Pancreas (tissue), 10 donors: ENCODE measurements around the gene MTFP1. TPM values are rescaled to one million over a fixed set of nuclear protein-coding genes. Genes with fewer than 3 reads are reported as not detected.

Experiments
- ATAC-seq, 4 donors: fragments of 200-7000 bp; cut with Tn5 transposase; one replicate each; pipeline versions ENCODE4 v1.8.0 to v1.9.1; 2020; ENCODE audit warnings: mild to moderate bottlenecking in 4 of 4, moderate library complexity in 4 of 4
- DNase-seq, 6 donors: peaks; one replicate each; pipeline ENCODE4 v3.0.0-alpha.2; 2020
- FAIRE-seq: peaks from 2 replicates; lab custom pipeline; 2012; peaks lifted over from hg19 to GRCh38; lab: Jason Lieb, UNC
- H3K27ac ChIP-seq, 4 donors: fragments of 200-600 bp; sonication (generic); 1 replicate in 3 of 4; 2 replicates in 1 of 4; pipeline versions ENCODE4 v1.5.0 to v1.8.0; 2020
- H3K27me3 ChIP-seq, 4 donors: fragments of 200-600 bp; one replicate each; pipeline ENCODE4 v1.8.0; 2021
- H3K36me3 ChIP-seq, 3 donors: fragments of 200-600 bp; sonication (generic) in 1 of 3; one replicate each; pipeline versions ENCODE4 v1.5.0 to v1.8.0; 2020 to 2021
- H3K4me1 ChIP-seq, 3 donors: fragments of 200-600 bp; one replicate each; pipeline ENCODE4 v1.8.0; 2021
- H3K4me3 ChIP-seq, 4 donors: fragments of 200-600 bp; sonication (generic) in 2 of 4; one replicate each; pipeline versions ENCODE4 v1.5.0 to v1.8.0; 2020 to 2021
- H3K9me3 ChIP-seq, 4 donors: fragments of 200-600 bp; one replicate each; pipeline ENCODE4 v1.8.0; 2021
- WGBS, 2 donors: extraction: QIAGEN DNeasy Blood & Tissue Kit; methylation state at CpG; one replicate each; pipeline ENCODE4 v1.1.7; 2013; 5-methylcytosine and 5-hydroxymethylcytosine counted together
- intact Hi-C, 3 donors: fragments of 100-400 bp; cut with DNase I; formaldehyde crosslinking; loops; one replicate each; pipeline versions ENCODE4 v1.11.1 to v1.14.2; 2022
- polyA plus RNA-seq, 2 donors: library from polyadenylated mRNA; stranded (reverse); fragments of 200-250 nt; gene quantifications; one replicate each; pipeline ENCODE4 v1.2.3, GENCODE V29; 2013
- total RNA-seq, 6 donors: library from RNA; stranded (reverse); fragmentation: NEBNext Ultra II Directional in 4 of 6; extraction: Animal tissue kit (Norgen Biotek cat#: 25700) in 4 of 6; gene quantifications; one replicate each; pipeline versions ENCODE4 v1.2.1 to v1.2.4, GENCODE V29; 2021 to 2023
- TF ChIP-seq, protein P1 (sequence below), 4 donors: fragments of 200-600 bp; sonication (generic) in 3 of 4; IDR thresholded peaks; one replicate each; pipeline versions ENCODE4 v1.5.0 to v1.8.0; 2021; ENCODE audit warnings: antibody characterized with exemption in 4 of 4
- donor health status: healthy with polysubstance abuse.
- donor health status: DM: no; HTN: no; CAD: no; lungs with moderate emphysema.
- donor health status: DM: no; HTN: no; CAD: no.
- donor health status: control.
- donor health status: control.
- donor health status: Bipolar disorder and iron deficiency.
- donor health status: DM: yes; HTN: yes; CAD: no.
- donor health status: DM: no; HTN: no; CAD: no.
- donor health status: DM: no; HTN: no; CAD: no.
- donor health status: DM: yes; HTN: yes; CAD: no.

Gene MTFP1
- total and polyA plus RNA-seq, 8 donors, result 3.2 to 15.7 (median 8.6) TPM

DNA sequence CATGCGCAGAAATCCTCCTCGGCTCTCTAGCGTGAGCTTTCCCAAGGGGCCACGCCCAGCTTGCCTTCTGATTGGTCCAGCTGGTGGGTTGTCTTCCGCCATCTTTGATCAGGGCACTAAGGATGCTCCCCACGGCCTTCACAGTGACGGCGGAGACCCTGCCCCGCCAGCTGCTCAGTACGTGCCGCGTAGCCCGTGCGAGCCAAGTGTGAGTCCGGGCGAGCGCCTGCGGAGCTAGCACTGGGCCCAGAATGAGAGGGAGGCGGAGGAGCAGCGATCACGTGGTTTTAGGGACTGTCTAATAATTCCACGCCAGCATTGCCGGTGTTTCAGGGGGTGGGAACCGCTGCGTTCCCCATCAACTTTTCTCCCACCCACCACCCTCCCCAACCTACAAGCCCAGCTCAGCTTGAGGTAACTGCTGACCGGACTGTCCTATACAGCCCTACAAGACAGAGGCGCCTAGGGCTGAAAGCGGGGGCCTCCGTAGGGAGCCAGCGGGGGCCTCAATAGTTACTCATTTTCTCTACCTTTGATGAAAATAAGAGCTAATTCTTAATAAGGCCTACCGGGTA, 1.5 kb upstream of the MTFP1 start:
- 3% methylated on average over 31 of the region's 31 CpGs for WGBS, 2 donors

DNA sequence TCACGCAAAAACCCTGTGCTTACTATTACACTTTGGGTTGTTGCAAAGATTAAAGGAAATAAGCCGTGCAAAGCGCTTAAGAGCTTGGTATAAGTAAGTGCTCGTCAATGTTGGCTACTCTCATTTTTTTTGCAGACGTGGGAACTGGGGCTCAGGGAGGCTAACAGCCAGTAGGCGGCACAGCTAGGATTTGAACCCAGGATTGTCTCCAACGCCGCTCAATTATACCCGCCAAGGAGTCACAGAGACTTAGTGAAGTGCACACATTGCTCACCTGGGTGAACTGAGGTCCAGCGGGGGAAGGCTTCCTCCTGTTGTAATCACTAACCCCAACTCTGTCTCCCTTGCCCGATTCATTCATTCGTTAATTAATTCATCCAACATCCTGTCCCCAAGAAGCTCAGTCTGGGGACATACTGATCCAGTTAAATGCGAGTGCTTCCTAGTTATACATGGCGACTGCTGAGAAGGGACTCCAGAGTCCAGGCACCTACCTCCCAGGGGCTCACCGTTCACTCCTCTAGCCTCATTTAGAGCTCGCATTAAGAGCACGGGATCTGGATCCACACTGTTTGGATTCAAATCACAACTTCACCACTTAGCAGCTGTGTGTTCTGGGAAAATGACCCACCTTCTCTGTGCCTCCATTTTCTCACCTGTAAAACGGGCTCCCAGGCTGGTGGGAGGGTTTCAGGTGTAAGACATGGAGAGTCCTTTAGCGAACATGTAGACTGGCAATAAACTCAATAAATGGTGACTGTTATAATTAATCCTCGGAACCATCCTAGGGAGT, 838 bp upstream of the MTFP1 start:
- H3K9me3 ChIP-seq, result no peaks in the 10 kb centered on the region
- 39 to 45% methylated on average over 20 of the region's 20 CpGs for WGBS, 2 donors
- ATAC-seq (no peak), FAIRE-seq (no peak), DNase-seq (peak in 1 of 6 donors; percentile 29)
- TF ChIP-seq, protein P1, sequence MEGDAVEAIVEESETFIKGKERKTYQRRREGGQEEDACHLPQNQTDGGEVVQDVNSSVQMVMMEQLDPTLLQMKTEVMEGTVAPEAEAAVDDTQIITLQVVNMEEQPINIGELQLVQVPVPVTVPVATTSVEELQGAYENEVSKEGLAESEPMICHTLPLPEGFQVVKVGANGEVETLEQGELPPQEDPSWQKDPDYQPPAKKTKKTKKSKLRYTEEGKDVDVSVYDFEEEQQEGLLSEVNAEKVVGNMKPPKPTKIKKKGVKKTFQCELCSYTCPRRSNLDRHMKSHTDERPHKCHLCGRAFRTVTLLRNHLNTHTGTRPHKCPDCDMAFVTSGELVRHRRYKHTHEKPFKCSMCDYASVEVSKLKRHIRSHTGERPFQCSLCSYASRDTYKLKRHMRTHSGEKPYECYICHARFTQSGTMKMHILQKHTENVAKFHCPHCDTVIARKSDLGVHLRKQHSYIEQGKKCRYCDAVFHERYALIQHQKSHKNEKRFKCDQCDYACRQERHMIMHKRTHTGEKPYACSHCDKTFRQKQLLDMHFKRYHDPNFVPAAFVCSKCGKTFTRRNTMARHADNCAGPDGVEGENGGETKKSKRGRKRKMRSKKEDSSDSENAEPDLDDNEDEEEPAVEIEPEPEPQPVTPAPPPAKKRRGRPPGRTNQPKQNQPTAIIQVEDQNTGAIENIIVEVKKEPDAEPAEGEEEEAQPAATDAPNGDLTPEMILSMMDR (IDR thresholded peaks at IDR 0.05), result no peak
- H3K27me3 ChIP-seq, result no peaks in the 10 kb centered on the region
- H3K4me3 ChIP-seq, result peak overlapping the region in 3 of 4 donors; percentile 57 to 72 (median 67)
- peaks cover 15 to 29% (median 24%) of the 10 kb centered on the region in 3 donors for H3K4me1 ChIP-seq
- intact Hi-C loops, result no loop called here
- H3K27ac ChIP-seq, result peak overlapping the region in 3 of 4 donors; percentile 91 to 98 (median 96)
- H3K36me3 ChIP-seq, result no peaks in the 10 kb centered on the region

More for the DNA sequence above, 1.5 kb upstream of the MTFP1 start:
- FAIRE-seq (peak; percentile 86), DNase-seq (peak; percentile 95 to 99 (median 98)), ATAC-seq (peak; percentile 80 to 88 (median 85))
- Histone ChIP-seq H3K36me3 (no peaks in the 10 kb centered on the region), H3K4me3 (peak overlapping the region; percentile 57 to 72 (median 64)), H3K4me1 (peaks cover 15 to 32% (median 24%) of the 10 kb centered on the region in 3 donors), H3K27ac (peak overlapping the region; percentile 91 to 98 (median 96)), H3K27me3 (no peaks in the 10 kb centered on the region), H3K9me3 (no peaks in the 10 kb centered on the region)
- intact Hi-C loops, result no loop called here
- TF ChIP-seq, protein P1 (IDR thresholded peaks at IDR 0.05), result no peak

GRCh38 chr22:30425327-30425615, 297 bp upstream of the MTFP1 start:
- Histone ChIP-seq H3K4me3 (peak overlapping the region; percentile 62 to 79 (median 66)), H3K27ac (peak overlapping the region; percentile 71 to 83 (median 76)), H3K9me3 (no peaks in the 10 kb centered on the region), H3K36me3 (no peaks in the 10 kb centered on the region), H3K27me3 (no peaks in the 10 kb centered on the region), H3K4me1 (peaks cover 15 to 29% (median 24%) of the 10 kb centered on the region in 3 donors)
- ATAC-seq, result no peak
- intact Hi-C loops, result no loop called here
- TF ChIP-seq, protein P1 (IDR thresholded peaks at IDR 0.05), result no peak
- no peak for DNase-seq
- FAIRE-seq, result no peak
- 4 to 5% methylated on average over 9 of the region's 9 CpGs for WGBS, 2 donors

GRCh38 chr22:30426388-30427353, 1.1 kb downstream of the MTFP1 start:
- TF ChIP-seq, protein P1 (IDR thresholded peaks at IDR 0.05), result peak; percentile 31 to 58 (median 44)
- FAIRE-seq, result no peak
- peak; percentile 83 to 91 (median 90) for DNase-seq
- intact Hi-C loops, result no loop called here
- peak overlapping the region in 3 of 4 donors; percentile 62 to 67 (median 65) for H3K4me3 ChIP-seq
- H3K4me1 ChIP-seq, result peaks cover 15 to 24% (median 22%) of the 10 kb centered on the region in 3 donors
- H3K27me3 ChIP-seq, result no peaks in the 10 kb centered on the region
- H3K27ac ChIP-seq, result peak overlapping the region in 3 of 4 donors; percentile 71 to 83 (median 78)
- 44 to 45% methylated on average over 29 of the region's 29 CpGs for WGBS, 2 donors
- no peaks in the 10 kb centered on the region for H3K36me3 ChIP-seq
- ATAC-seq, result peak; percentile 45 to 55 (median 52)
- H3K9me3 ChIP-seq, result no peaks in the 10 kb centered on the region
